ENCODE results near the gene ITGA1. TPM values are rescaled to one million over a fixed set of nuclear protein-coding genes. Genes with fewer than 3 reads are reported as not detected.
A peak's percentile ranks its signal among the peaks of the same experiment; 100 is the strongest.
"Not testable (repeated sequence)": the region's sequence is repeated elsewhere in the genome, so short reads cannot be mapped to it uniquely, and the experiment has no call there.

Gene ITGA1
- total and polyA plus RNA-seq, 4 donors: 17.8 to 152 (median 98.5) TPM

GRCh38 chr5:52818807-52819206 is 31.1 kb downstream of the ITGA1 start:
- intact Hi-C loops (cut with DNase I); H3K27me3 ChIP-seq (ENCODE audit: control insufficient read depth in 1 of 2, insufficient read depth in 2 of 2, low read length in 1 of 2); DNase-seq; ATAC-seq (ENCODE audit: low FRiP score); H3K36me3 ChIP-seq (ENCODE audit: control insufficient read depth in 1 of 2, insufficient read depth in 2 of 2, low read length in 1 of 2); H3K9me3 ChIP-seq (ENCODE audit: control insufficient read depth, low read length); H3K4me3 ChIP-seq (ENCODE audit: low read length in 2 of 2): not testable (repeated sequence)
- 80 to 83% methylated on average over 3 of the region's 3 CpGs for WGBS, 2 donors
- Histone ChIP-seq H3K4me1 (ENCODE audit: control insufficient read depth in 1 of 2, insufficient read depth in 2 of 2, low read length in 2 of 2) (peaks cover 5 to 16% of the 10 kb centered on the region in 2 donors), H3K27ac (ENCODE audit: low read depth in 1 of 2, low read length in 2 of 2) (peak overlapping the region in 1 of 2 donors; percentile 25)

- Histone ChIP-seq H3K27me3 (ENCODE audit: control insufficient read depth in 1 of 2, insufficient read depth in 2 of 2, low read length in 1 of 2) (no peaks in the 10 kb centered on the region), H3K4me3 (ENCODE audit: low read length in 2 of 2) (no peak overlapping the region), H3K9me3 (ENCODE audit: control insufficient read depth, low read length) (no peaks in the 10 kb centered on the region), H3K4me1 (ENCODE audit: control insufficient read depth in 1 of 2, insufficient read depth in 2 of 2, low read length in 2 of 2) (peaks cover 0 to 4% of the 10 kb centered on the region in 2 donors), H3K36me3 (ENCODE audit: control insufficient read depth in 1 of 2, insufficient read depth in 2 of 2, low read length in 1 of 2) (no peaks in the 10 kb centered on the region), H3K27ac (ENCODE audit: low read depth in 1 of 2, low read length in 2 of 2) (no peak overlapping the region)
- 21 to 36% methylated on average over 1 of the region's 1 CpG for WGBS, 2 donors
- intact Hi-C loops (cut with DNase I): no loop called here
- DNase-seq (no peak), ATAC-seq (ENCODE audit: low FRiP score) (no peak)
Measured at GRCh38 chr5:52821901-52822300, 34.2 kb downstream of the ITGA1 start.

- intact Hi-C loops (cut with DNase I): no loop called here
- Histone ChIP-seq H3K27me3 (ENCODE audit: control insufficient read depth in 1 of 2, insufficient read depth in 2 of 2, low read length in 1 of 2) (no peaks in the 10 kb centered on the region), H3K9me3 (ENCODE audit: control insufficient read depth, low read length) (no peaks in the 10 kb centered on the region), H3K4me3 (ENCODE audit: low read length in 2 of 2) (no peak overlapping the region), H3K27ac (ENCODE audit: low read depth in 1 of 2, low read length in 2 of 2) (peak overlapping the region; percentile 45 to 65), H3K4me1 (ENCODE audit: control insufficient read depth in 1 of 2, insufficient read depth in 2 of 2, low read length in 2 of 2) (peaks cover 0 to 4% of the 10 kb centered on the region in 2 donors), H3K36me3 (ENCODE audit: control insufficient read depth in 1 of 2, insufficient read depth in 2 of 2, low read length in 1 of 2) (no peaks in the 10 kb centered on the region)
- ATAC-seq (ENCODE audit: low FRiP score): peak; percentile 79
- WGBS, 2 donors: 29 to 33% methylated on average over 6 of the region's 6 CpGs
- peak; percentile 80 to 85 for DNase-seq
Measured at GRCh38 chr5:52822437-52822836, 34.7 kb downstream of the ITGA1 start.

GRCh38 chr5:52824827-52825226 is 37.1 kb downstream of the ITGA1 start:
- no peaks in the 10 kb centered on the region for H3K36me3 ChIP-seq (ENCODE audit: control insufficient read depth in 1 of 2, insufficient read depth in 2 of 2, low read length in 1 of 2)
- WGBS, 2 donors: 99 to 100% methylated on average over 1 of the region's 1 CpG
- no peak for DNase-seq
- ATAC-seq (ENCODE audit: low FRiP score): no peak
- H3K4me3 ChIP-seq (ENCODE audit: low read length in 2 of 2): no peak overlapping the region
- H3K27me3 ChIP-seq (ENCODE audit: control insufficient read depth in 1 of 2, insufficient read depth in 2 of 2, low read length in 1 of 2): no peaks in the 10 kb centered on the region
- peaks cover 0 to 4% of the 10 kb centered on the region in 2 donors for H3K4me1 ChIP-seq (ENCODE audit: control insufficient read depth in 1 of 2, insufficient read depth in 2 of 2, low read length in 2 of 2)
- H3K9me3 ChIP-seq (ENCODE audit: control insufficient read depth, low read length): no peaks in the 10 kb centered on the region
- intact Hi-C loops (cut with DNase I): no loop called here
- H3K27ac ChIP-seq (ENCODE audit: low read depth in 1 of 2, low read length in 2 of 2): no peak overlapping the region

- Histone ChIP-seq H3K9me3 (ENCODE audit: control insufficient read depth, low read length) (no peaks in the 10 kb centered on the region), H3K27ac (ENCODE audit: low read depth in 1 of 2, low read length in 2 of 2) (no peak overlapping the region), H3K4me3 (ENCODE audit: low read length in 2 of 2) (no peak overlapping the region), H3K36me3 (ENCODE audit: control insufficient read depth in 1 of 2, insufficient read depth in 2 of 2, low read length in 1 of 2) (no peaks in the 10 kb centered on the region), H3K4me1 (ENCODE audit: control insufficient read depth in 1 of 2, insufficient read depth in 2 of 2, low read length in 2 of 2) (peaks cover 3 to 6% of the 10 kb centered on the region in 2 donors), H3K27me3 (ENCODE audit: control insufficient read depth in 1 of 2, insufficient read depth in 2 of 2, low read length in 1 of 2) (no peaks in the 10 kb centered on the region)
- 87 to 90% methylated on average over 2 of the region's 2 CpGs for WGBS, 2 donors
- intact Hi-C loops (cut with DNase I): no loop called here
- DNase-seq (no peak), ATAC-seq (ENCODE audit: low FRiP score) (no peak)
Measured at GRCh38 chr5:52825826-52826225, 38.1 kb downstream of the ITGA1 start.

- DNase-seq: no peak
- WGBS, 2 donors: 100% methylated on average over 1 of the region's 1 CpG
- H3K36me3 ChIP-seq (ENCODE audit: control insufficient read depth in 1 of 2, insufficient read depth in 2 of 2, low read length in 1 of 2): no peaks in the 10 kb centered on the region
- no peak overlapping the region for H3K27ac ChIP-seq (ENCODE audit: low read depth in 1 of 2, low read length in 2 of 2)
- intact Hi-C loops (cut with DNase I): no loop called here
- ATAC-seq (ENCODE audit: low FRiP score): no peak
- no peak overlapping the region for H3K4me3 ChIP-seq (ENCODE audit: low read length in 2 of 2)
- H3K4me1 ChIP-seq (ENCODE audit: control insufficient read depth in 1 of 2, insufficient read depth in 2 of 2, low read length in 2 of 2): peaks cover 3 to 13% of the 10 kb centered on the region in 2 donors
- no peaks in the 10 kb centered on the region for H3K9me3 ChIP-seq (ENCODE audit: control insufficient read depth, low read length)
- no peaks in the 10 kb centered on the region for H3K27me3 ChIP-seq (ENCODE audit: control insufficient read depth in 1 of 2, insufficient read depth in 2 of 2, low read length in 1 of 2)
Measured at GRCh38 chr5:52827815-52828214, 40.1 kb downstream of the ITGA1 start.

GRCh38 chr5:52829664-52830063 is 41.9 kb downstream of the ITGA1 start:
- DNase-seq (no peak), ATAC-seq (ENCODE audit: low FRiP score) (no peak)
- H3K4me3 ChIP-seq (ENCODE audit: low read length in 2 of 2): no peak overlapping the region
- H3K27me3 ChIP-seq (ENCODE audit: control insufficient read depth in 1 of 2, insufficient read depth in 2 of 2, low read length in 1 of 2): no peaks in the 10 kb centered on the region
- H3K4me1 ChIP-seq (ENCODE audit: control insufficient read depth in 1 of 2, insufficient read depth in 2 of 2, low read length in 2 of 2): peaks cover 3 to 10% of the 10 kb centered on the region in 2 donors
- no peak overlapping the region for H3K27ac ChIP-seq (ENCODE audit: low read depth in 1 of 2, low read length in 2 of 2)
- H3K9me3 ChIP-seq (ENCODE audit: control insufficient read depth, low read length): no peaks in the 10 kb centered on the region
- no peaks in the 10 kb centered on the region for H3K36me3 ChIP-seq (ENCODE audit: control insufficient read depth in 1 of 2, insufficient read depth in 2 of 2, low read length in 1 of 2)
- intact Hi-C loops (cut with DNase I): no loop called here

GRCh38 chr5:52830650-52831049 is 42.9 kb downstream of the ITGA1 start:
- Histone ChIP-seq H3K36me3 (ENCODE audit: control insufficient read depth in 1 of 2, insufficient read depth in 2 of 2, low read length in 1 of 2) (no peaks in the 10 kb centered on the region), H3K9me3 (ENCODE audit: control insufficient read depth, low read length) (no peaks in the 10 kb centered on the region), H3K27me3 (ENCODE audit: control insufficient read depth in 1 of 2, insufficient read depth in 2 of 2, low read length in 1 of 2) (no peaks in the 10 kb centered on the region), H3K4me3 (ENCODE audit: low read length in 2 of 2) (no peak overlapping the region), H3K4me1 (ENCODE audit: control insufficient read depth in 1 of 2, insufficient read depth in 2 of 2, low read length in 2 of 2) (peaks cover 3 to 10% of the 10 kb centered on the region in 2 donors), H3K27ac (ENCODE audit: low read depth in 1 of 2, low read length in 2 of 2) (no peak overlapping the region)
- ATAC-seq (ENCODE audit: low FRiP score) (no peak), DNase-seq (no peak)
- WGBS, 2 donors: 25 to 51% methylated on average over 2 of the region's 2 CpGs
- intact Hi-C loops (cut with DNase I): no loop called here

- intact Hi-C loops (cut with DNase I): no loop called here
- H3K27me3 ChIP-seq (ENCODE audit: control insufficient read depth in 1 of 2, insufficient read depth in 2 of 2, low read length in 1 of 2): no peaks in the 10 kb centered on the region
- no peak overlapping the region for H3K4me3 ChIP-seq (ENCODE audit: low read length in 2 of 2)
- H3K36me3 ChIP-seq (ENCODE audit: control insufficient read depth in 1 of 2, insufficient read depth in 2 of 2, low read length in 1 of 2): no peaks in the 10 kb centered on the region
- no peak for DNase-seq
- no peak for ATAC-seq (ENCODE audit: low FRiP score)
- WGBS, 2 donors: 68 to 72% methylated on average over 2 of the region's 2 CpGs
- no peak overlapping the region for H3K27ac ChIP-seq (ENCODE audit: low read depth in 1 of 2, low read length in 2 of 2)
- no peaks in the 10 kb centered on the region for H3K9me3 ChIP-seq (ENCODE audit: control insufficient read depth, low read length)
- peaks cover 3 to 10% of the 10 kb centered on the region in 2 donors for H3K4me1 ChIP-seq (ENCODE audit: control insufficient read depth in 1 of 2, insufficient read depth in 2 of 2, low read length in 2 of 2)
Measured at GRCh38 chr5:52831786-52832511, 44.2 kb downstream of the ITGA1 start.

Measured in aorta (tissue), 5 donors.